B cell (primary cell): ENCODE measurements around the gene ZNF106. TPM values are rescaled to one million over a fixed set of nuclear protein-coding genes. Genes with fewer than 3 reads are reported as not detected.
A peak's percentile ranks its signal among the peaks of the same experiment; 100 is the strongest.

Experiments used
- ATAC-seq: fragments of 200-7000 bp; cut with Tn5 transposase; one replicate; pipeline ENCODE4 v1.10.0; 2021; ENCODE audit warnings: low read depth, mild to moderate bottlenecking, moderate number of reproducible peaks, moderate library complexity
- CTCF ChIA-PET: fragments of 350-600 bp; sonication (Branson Sonifier 250); formaldehyde crosslinking; loops from one replicate; lab custom pipeline; 2021; ENCODE audit warnings: antibody characterized with exemption, inconsistent platforms; lab: Charles Lee
- POLR2A ChIA-PET: fragments of 350-600 bp; sonication (Branson Sonifier 250); formaldehyde crosslinking; loops from one replicate; lab custom pipeline; 2021; ENCODE audit warnings: antibody characterized with exemption; lab: Charles Lee
- DNase-seq: peaks from one replicate; pipeline ENCODE4 v3.0.0; 2013
- H2AFZ ChIP-seq: 2 replicates; pipeline ENCODE4 v1.6.1; 2012; ENCODE audit warnings: mild to moderate bottlenecking, low read depth, low read length; ENCODE audit not compliant: insufficient read depth, poor library complexity, severe bottlenecking
- H3K27ac ChIP-seq, 2 donors: 1 replicate in 1 of 2; 2 replicates in 1 of 2; pipeline ENCODE4 v1.5.1; 2012 to 2013; ENCODE audit warnings: low read length in 2 of 2, mild to moderate bottlenecking in 2 of 2, moderate library complexity in 1 of 2
- H3K27me3 ChIP-seq, 4 experiments: fragments of 200-600 bp in 1 of 4; sonication (generic) in 1 of 4; replicated peaks in 1 of 4; 1 replicate in 2 of 4; 2 replicates in 2 of 4; pipeline versions ENCODE4 v1.6.1 to v1.7.0; 2013 to 2016; ENCODE audit warnings: low read length in 3 of 4, mild to moderate bottlenecking in 2 of 4, mixed read lengths in 1 of 4, moderate library complexity in 1 of 4; ENCODE audit not compliant: insufficient read depth in 4 of 4, control insufficient read depth in 3 of 4; ENCODE audit errors: control extremely low read depth in 1 of 4
- H3K36me3 ChIP-seq, 2 experiments: replicated peaks in 1 of 2; 1 replicate in 1 of 2; 2 replicates in 1 of 2; pipeline versions ENCODE4 v1.6.1 to v1.7.1; 2013; ENCODE audit warnings: low read length in 1 of 2; ENCODE audit not compliant: insufficient read depth in 2 of 2, control insufficient read depth in 1 of 2; ENCODE audit errors: control extremely low read depth in 1 of 2, extremely low read depth in 1 of 2
- H3K4me1 ChIP-seq, 2 donors: fragments of 200-600 bp in 1 of 2; sonication (generic) in 1 of 2; 1 replicate in 1 of 2; 2 replicates in 1 of 2; pipeline versions ENCODE4 v1.5.1 to v1.6.1; 2013 to 2017; ENCODE audit warnings: low read length in 2 of 2; ENCODE audit not compliant: control insufficient read depth in 2 of 2, insufficient read depth in 2 of 2
- H3K4me2 ChIP-seq: replicated peaks from 2 replicates; pipeline ENCODE3; 2012; ENCODE audit warnings: mild to moderate bottlenecking, low read depth, low read length; ENCODE audit not compliant: poor library complexity, severe bottlenecking
- H3K4me3 ChIP-seq, 5 experiments: fragments of 200-600 bp in 1 of 5; sonication (generic) in 1 of 5; 1 replicate in 3 of 5; 2 replicates in 2 of 5; pipeline versions ENCODE4 v1.5.1 to v1.7.0; 2011 to 2016; ENCODE audit warnings: low read length in 4 of 5, mild to moderate bottlenecking in 4 of 5, low read depth in 2 of 5, control low read depth in 1 of 5, moderate library complexity in 1 of 5; ENCODE audit not compliant: insufficient read depth in 1 of 5; ENCODE audit errors: control extremely low read depth in 1 of 5, extremely low read depth in 1 of 5
- H3K79me2 ChIP-seq: fragments of 200-600 bp; sonication (generic); one replicate; pipeline ENCODE4 v1.6.0; 2016; ENCODE audit warnings: low read length; ENCODE audit not compliant: control insufficient read depth, insufficient read depth
- H3K9ac ChIP-seq: fragments of 200-600 bp; sonication (generic); 2 replicates; pipeline ENCODE4 v1.6.1; 2017; ENCODE audit warnings: mild to moderate bottlenecking, low read length, moderate library complexity
- H3K9me3 ChIP-seq, 3 donors: one replicate each; pipeline versions ENCODE4 v1.6.1 to v1.7.1; 2013; ENCODE audit warnings: low read length in 2 of 3; ENCODE audit not compliant: control insufficient read depth in 2 of 3, insufficient read depth in 1 of 3; ENCODE audit errors: control extremely low read depth in 1 of 3
- H4K20me1 ChIP-seq: 2 replicates; pipeline ENCODE4 v1.6.0; 2012; ENCODE audit warnings: mild to moderate bottlenecking, low read length; ENCODE audit not compliant: insufficient read depth, control insufficient read depth, poor library complexity, severe bottlenecking
- H3K27ac Mint-ChIP-seq: one replicate; pipeline ENCODE4 v1.8.0; 2021; ENCODE audit warnings: mixed read lengths
- H3K27me3 Mint-ChIP-seq: one replicate; pipeline ENCODE4 v1.8.0; 2021; ENCODE audit warnings: mixed read lengths
- H3K4me1 Mint-ChIP-seq: one replicate; pipeline ENCODE4 v1.8.0; 2021; ENCODE audit warnings: mixed read lengths
- H3K4me3 Mint-ChIP-seq: one replicate; pipeline ENCODE4 v1.8.0; 2021; ENCODE audit warnings: mixed read lengths
- H3K9me3 Mint-ChIP-seq: one replicate; pipeline ENCODE4 v1.8.0; 2022; ENCODE audit warnings: mixed read lengths; ENCODE audit not compliant: insufficient read depth
- CTCF ChIP-seq: fragments of 200-600 bp; IDR thresholded peaks from one replicate; pipeline ENCODE4 v1.8.0; 2022; ENCODE audit warnings: antibody characterized with exemption, mild to moderate bottlenecking
- EZH2 ChIP-seq: IDR thresholded peaks from 2 replicates; pipeline ENCODE4 v1.6.1; 2012; ENCODE audit warnings: borderline replicate concordance, low read depth, mild to moderate bottlenecking, moderate library complexity, low read length; ENCODE audit not compliant: insufficient read depth, poor library complexity, severe bottlenecking
- WGBS: methylation state at CpG from one replicate; pipeline ENCODE4 v1.1.5; 2013; ENCODE audit warnings: missing lambda C conversion rate; ENCODE audit not compliant: insufficient coverage; 5-methylcytosine and 5-hydroxymethylcytosine counted together
- intact Hi-C: fragments of 100-400 bp; cut with micrococcal nuclease; formaldehyde crosslinking; loops from one replicate; pipeline ENCODE4 v1.10.0; 2022
- polyA plus RNA-seq: library from polyadenylated mRNA; depleted of rRNA; stranded (reverse); fragments of >200 nt; gene quantifications from 2 replicates; pipeline ENCODE4 v1.2.3, GENCODE V29; 2012
- total RNA-seq, 2 donors: library from RNA; stranded (reverse); fragments of 120-200 nt in 1 of 2; gene quantifications; 1 replicate in 1 of 2; 2 replicates in 1 of 2; pipeline versions ENCODE4 v1.2.3 to v1.2.4, GENCODE V29; 2013 to 2022

The ZNF106 gene
- total and polyA plus RNA-seq, 2 donors (not counting 1 experiment from before 2014, with no cell fraction given), result 10.1 to 51.4 TPM

DNA sequence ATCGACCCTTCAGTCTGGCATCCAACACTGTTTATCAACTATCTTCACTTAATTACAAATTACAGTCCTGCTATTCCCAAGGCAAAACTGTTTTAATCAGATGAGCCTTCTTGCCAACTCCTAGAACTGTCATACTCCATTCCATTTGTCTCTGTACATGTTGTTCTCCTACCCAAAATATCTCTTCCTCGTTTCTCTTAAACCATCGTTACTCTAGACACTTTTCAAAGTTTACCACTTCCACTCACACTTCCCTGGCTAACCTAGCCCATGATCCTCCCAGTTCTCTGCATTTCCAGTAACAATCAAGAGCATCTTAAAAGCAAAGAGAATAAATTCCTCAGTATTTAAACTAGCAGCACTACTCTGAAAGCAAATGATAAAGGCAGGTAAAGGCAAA, 19.9 kb downstream of the ZNF106 start:
- no peak for DNase-seq
- Histone ChIP-seq H3K4me2 (no peak overlapping the region), H3K4me1 (peaks cover 0 to 4% of the 10 kb centered on the region in 2 donors), H2AFZ (no peak overlapping the region), H4K20me1 (no peaks in the 10 kb centered on the region), H3K27me3 (no peaks in the 10 kb centered on the region), H3K36me3 (peaks cover 0 to 14% of the 10 kb centered on the region in 2 experiments), H3K9me3 (no peaks in the 10 kb centered on the region), H3K27ac (peak overlapping the region in 1 of 2 donors; percentile 14), H3K9ac (no peak overlapping the region), H3K79me2 (peaks cover 73% of the 10 kb centered on the region), H3K4me3 (no peak overlapping the region)
- peaks cover 31% of the 10 kb centered on the region for H3K4me1 Mint-ChIP-seq
- H3K27ac Mint-ChIP-seq, result no peak overlapping the region
- ChIA-PET CTCF (interaction anchor here (0.6 to 1.2 kb wide), 5 partner anchors 9 to 180 kb away, joined by 3 to 5 read pairs (median 4); no protein-coding TSS in a partner anchor), POLR2A (no interaction called here)
- intact Hi-C loops, result loop anchor here (1.0 to 2.0 kb wide), 5 partner anchors 20 to 482 kb away; partner anchors contain the start of genes GANC, SNAP23, TMEM87A and ZNF106
- H3K27me3 Mint-ChIP-seq, result no peaks in the 10 kb centered on the region
- no peaks in the 10 kb centered on the region for H3K9me3 Mint-ChIP-seq
- no peak overlapping the region for H3K4me3 Mint-ChIP-seq
- no peak for ATAC-seq
- TF ChIP-seq CTCF, result no peak
- TF ChIP-seq EZH2, result no peak
- 76% methylated on average over 3 of the region's 3 CpGs for WGBS

GRCh38 chr15:42465520-42466259, 25.3 kb downstream of the ZNF106 start:
- no peak overlapping the region for H3K9ac ChIP-seq
- no peaks in the 10 kb centered on the region for H3K27me3 ChIP-seq
- H3K9me3 Mint-ChIP-seq, result no peaks in the 10 kb centered on the region
- H3K36me3 ChIP-seq, result peaks cover 2 to 35% of the 10 kb centered on the region in 2 experiments
- POLR2A ChIA-PET, result no interaction called here
- H3K4me3 Mint-ChIP-seq, result no peak overlapping the region
- CTCF ChIA-PET, result no interaction called here
- no peak for TF ChIP-seq CTCF
- TF ChIP-seq EZH2, result no peak
- DNase-seq, result no peak
- peaks cover 82% of the 10 kb centered on the region for H3K79me2 ChIP-seq
- H3K27ac Mint-ChIP-seq, result no peak overlapping the region
- intact Hi-C loops, result no loop called here
- WGBS, result 96% methylated on average over 3 of the region's 8 CpGs
- peaks cover 9% of the 10 kb centered on the region for H3K4me1 Mint-ChIP-seq
- H3K9me3 ChIP-seq, result no peaks in the 10 kb centered on the region
- H3K4me2 ChIP-seq, result no peak overlapping the region
- H2AFZ ChIP-seq, result no peak overlapping the region
- no peaks in the 10 kb centered on the region for H3K27me3 Mint-ChIP-seq
- no peak overlapping the region for H3K27ac ChIP-seq
- H3K4me1 ChIP-seq, result no peaks in the 10 kb centered on the region
- H3K4me3 ChIP-seq, result no peak overlapping the region
- no peaks in the 10 kb centered on the region for H4K20me1 ChIP-seq
- ATAC-seq, result no peak
